Measurements from ENCODE around the gene NOL7. TPM values are rescaled to one million over a fixed set of nuclear protein-coding genes. Genes with fewer than 3 reads are reported as not detected.

The NOL7 gene
- total and polyA plus RNA-seq, 2 of the 8 experiments (the other 6 are each of a cell fraction or from before 2014, with no cell fraction given) = 16.4 to 70.4 TPM

GRCh38 chr6:13630499-13630898, 15.4 kb downstream of the NOL7 start:
- Histone ChIP-seq H3K14ac (ENCODE audit: insufficient read length) (no peak overlapping the region), H3K9ac (replicated peaks in 1 of 4; ENCODE audit: extremely low read depth in 1 of 4, low read depth in 3 of 4, low read length in 3 of 4) (no peak overlapping the region), H3K79me1 (ENCODE audit: low read depth, low read length) (no peaks in the 10 kb centered on the region), H3K4me2 (ENCODE audit: insufficient read depth in 1 of 2, low read depth in 2 of 2, low read length in 2 of 2) (no peak overlapping the region), H3K4ac (replicated peaks; ENCODE audit: insufficient read length, low read depth, low read length) (no peak overlapping the region), H3K23me2 (ENCODE audit: low read depth, low read length) (no peaks in the 10 kb centered on the region; the same call in 1 of the 2 replicates), H3K27me3 (replicated peaks in 1 of 4; ENCODE audit: control insufficient read depth in 3 of 4, extremely low read depth in 1 of 4, insufficient read depth in 3 of 4, low read length in 3 of 4) (no peaks in the 10 kb centered on the region), H2BK20ac (ENCODE audit: low read length) (no peak overlapping the region), H3K79me2 (ENCODE audit: control insufficient read depth in 1 of 2, insufficient read depth in 2 of 2, low read length in 2 of 2) (no peaks in the 10 kb centered on the region), H4K5ac (ENCODE audit: insufficient read length, low read depth, low read length) (no peak overlapping the region), H2BK15ac (ENCODE audit: low read length) (no peak overlapping the region), H2BK120ac (replicated peaks; ENCODE audit: low read depth, low read length) (no peak overlapping the region), H2BK5ac (ENCODE audit: low read depth, low read length) (no peak overlapping the region), H3K27ac (ENCODE audit: low read depth, low read length) (no peak overlapping the region), H3K36me3 (ENCODE audit: control insufficient read depth in 2 of 4, insufficient read depth in 4 of 4, low read length in 3 of 4) (peaks cover 2 to 24% (median 10%) of the 10 kb centered on the region in 4 experiments; a peak in 5 of 8 replicates), H3K23ac (ENCODE audit: insufficient read length) (no peak overlapping the region), H4K8ac (ENCODE audit: extremely low read depth, insufficient read depth, low read length) (no peak overlapping the region), H4K20me1 (replicated peaks in 1 of 2; ENCODE audit: control insufficient read depth in 1 of 2, insufficient read depth in 2 of 2, low read length in 2 of 2) (no peaks in the 10 kb centered on the region), H2AK5ac (ENCODE audit: low read depth, low read length) (no peak overlapping the region), H2BK12ac (ENCODE audit: low read depth, low read length) (no peak overlapping the region), H3K9me3 (ENCODE audit: insufficient read depth in 2 of 2, low read depth in 1 of 2, low read length in 1 of 2) (no peaks in the 10 kb centered on the region), H2AFZ (ENCODE audit: low read length) (no peak overlapping the region), H3K18ac (ENCODE audit: extremely low read depth, low read length) (no peak overlapping the region), H4K91ac (replicated peaks; ENCODE audit: insufficient read length, low read length) (no peak overlapping the region), H3K56ac (replicated peaks; ENCODE audit: insufficient read length, low read depth, low read length) (no peak overlapping the region), H3K4me1 (replicated peaks in 1 of 4; ENCODE audit: control insufficient read depth in 3 of 4, insufficient read depth in 4 of 4, low read length in 3 of 4) (no peaks in the 10 kb centered on the region), H3K4me3 (ENCODE audit: extremely low read depth in 1 of 4, insufficient read depth in 2 of 4, low read depth in 3 of 4, low read length in 4 of 4) (no peak overlapping the region)
- DNase-seq (ENCODE audit: low read depth in 1 of 2, low spot score in 2 of 2) (no peak), FAIRE-seq (no peak)
- 92% methylated on average over 1 of the region's 1 CpG; no CpG with 5 or more reads in 1 of the 2 experiments for WGBS, 2 experiments (ENCODE audit: extremely low coverage in 1 of 2, insufficient coverage in 1 of 2, insufficient read length in 1 of 2, insufficient replicate concordance in 2 of 2, low coverage in 1 of 2, low lambda C conversion rate in 2 of 2, missing lambda C conversion rate in 1 of 2)
- ChIA-PET POLR2A (ENCODE audit: partially characterized antibody) (interaction anchor here (1.2 kb wide), 1 partner anchor 15 kb away, joined by 3 read pairs; the partner anchor contains the start of gene NOL7), CTCF (ENCODE audit: partially characterized antibody) (interaction anchor here (0.6 to 1.3 kb wide), 4 partner anchors 14 to 437 kb away, joined by 3 to 5 read pairs (median 3); no protein-coding TSS in a partner anchor)
- TF ChIP-seq SP1 (IDR thresholded peaks at IDR 0.05; ENCODE audit: low read depth, low read length) = no peak
- TF ChIP-seq BACH1 (IDR thresholded peaks at IDR 0.05; ENCODE audit: low read length) = no peak
- TF ChIP-seq RXRA (IDR thresholded peaks at IDR 0.05; ENCODE audit: insufficient read depth, low read depth, low read length) = no peak
- no peak for TF ChIP-seq KDM5A (IDR thresholded peaks at IDR 0.05; ENCODE audit: low read length)
- no peak for TF ChIP-seq CBX8 (IDR thresholded peaks at IDR 0.05; ENCODE audit: borderline replicate concordance, low read depth, low read length)
- TF ChIP-seq TAF1 (IDR thresholded peaks at IDR 0.05; ENCODE audit: low read depth, low read length) = no peak
- no peak for TF ChIP-seq JUN (IDR thresholded peaks at IDR 0.05; ENCODE audit: low read depth, low read length)
- no peak for TF ChIP-seq SIX5 (IDR thresholded peaks at IDR 0.05; ENCODE audit: low read depth, low read length)
- no peak for TF ChIP-seq HDAC2 (IDR thresholded peaks at IDR 0.05; ENCODE audit: borderline replicate concordance in 1 of 2, low read depth in 2 of 2, low read length in 2 of 2)
- TF ChIP-seq PHF8 (conservative IDR thresholded peaks at IDR 0.05; ENCODE audit: low read depth, low read length) = no peak
